C4-2B (cell line): ENCODE data around the gene RNF39.

Source experiments
- H3K27ac ChIP-seq: fragments of 450-650 bp; 2 replicates; pipeline ENCODE4 v1.5.1; 2017
- ZFX ChIP-seq: fragments of 450-650 bp; IDR thresholded peaks from 2 replicates; pipeline ENCODE4 v1.6.1; 2017
- TF ChIP-seq, protein P1 (sequence below): fragments of 450-650 bp; conservative IDR thresholded peaks from 2 replicates; pipeline ENCODE4 v1.5.1; 2017; ENCODE audit warnings: mild to moderate bottlenecking

Gene RNF39

DNA sequence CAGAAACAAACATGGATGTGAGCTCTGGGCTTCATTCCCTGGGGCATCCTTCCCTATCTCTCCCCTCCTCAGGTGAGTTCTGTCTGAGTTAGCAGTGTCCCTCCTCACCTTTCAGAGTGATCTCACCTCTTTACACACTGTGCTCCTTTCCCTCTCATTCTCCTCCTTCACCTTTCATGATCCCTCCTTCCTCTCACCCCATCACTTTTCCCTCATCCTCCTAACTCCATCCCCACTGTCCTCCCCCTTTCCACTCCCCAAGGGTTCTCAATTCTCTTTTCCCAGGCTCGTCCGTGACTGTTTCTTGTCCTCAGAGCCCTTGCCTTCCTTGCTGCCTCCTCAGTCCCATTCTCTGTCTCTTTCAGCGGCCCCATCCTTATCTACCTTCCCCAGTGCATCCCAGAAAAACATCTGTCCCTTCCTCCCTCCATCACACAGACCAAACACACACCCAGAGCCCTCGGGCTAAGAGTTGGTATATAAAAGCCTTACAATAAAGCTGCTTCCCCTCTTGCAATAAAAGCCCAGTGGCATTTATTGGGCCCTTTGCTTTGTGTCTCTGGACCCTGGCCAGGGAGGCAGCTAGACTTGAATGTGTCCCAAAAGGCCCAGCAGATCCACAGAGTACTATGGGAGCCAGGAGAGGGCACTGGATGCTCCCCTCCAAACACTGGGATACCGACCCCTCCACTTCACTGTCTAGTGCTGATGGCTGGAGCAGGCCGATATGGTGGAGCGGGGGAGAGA lies 1.9 kb downstream of the RNF39 start:
- no peak for TF ChIP-seq ZFX
- TF ChIP-seq, protein P1, sequence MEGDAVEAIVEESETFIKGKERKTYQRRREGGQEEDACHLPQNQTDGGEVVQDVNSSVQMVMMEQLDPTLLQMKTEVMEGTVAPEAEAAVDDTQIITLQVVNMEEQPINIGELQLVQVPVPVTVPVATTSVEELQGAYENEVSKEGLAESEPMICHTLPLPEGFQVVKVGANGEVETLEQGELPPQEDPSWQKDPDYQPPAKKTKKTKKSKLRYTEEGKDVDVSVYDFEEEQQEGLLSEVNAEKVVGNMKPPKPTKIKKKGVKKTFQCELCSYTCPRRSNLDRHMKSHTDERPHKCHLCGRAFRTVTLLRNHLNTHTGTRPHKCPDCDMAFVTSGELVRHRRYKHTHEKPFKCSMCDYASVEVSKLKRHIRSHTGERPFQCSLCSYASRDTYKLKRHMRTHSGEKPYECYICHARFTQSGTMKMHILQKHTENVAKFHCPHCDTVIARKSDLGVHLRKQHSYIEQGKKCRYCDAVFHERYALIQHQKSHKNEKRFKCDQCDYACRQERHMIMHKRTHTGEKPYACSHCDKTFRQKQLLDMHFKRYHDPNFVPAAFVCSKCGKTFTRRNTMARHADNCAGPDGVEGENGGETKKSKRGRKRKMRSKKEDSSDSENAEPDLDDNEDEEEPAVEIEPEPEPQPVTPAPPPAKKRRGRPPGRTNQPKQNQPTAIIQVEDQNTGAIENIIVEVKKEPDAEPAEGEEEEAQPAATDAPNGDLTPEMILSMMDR = no peak
- no peak overlapping the region for H3K27ac ChIP-seq

- TF ChIP-seq, protein P1 = no peak
- no peak for TF ChIP-seq ZFX
- H3K27ac ChIP-seq = no peak overlapping the region
These were observed 3.7 kb downstream of the RNF39 start for GRCh38 chr6:30071858-30072257.

GRCh38 chr6:30071081-30071818 lies 4.3 kb downstream of the RNF39 start:
- no peak for TF ChIP-seq ZFX
- TF ChIP-seq, protein P1 = no peak
- H3K27ac ChIP-seq = no peak overlapping the region

- peak overlapping the region; percentile 71 for H3K27ac ChIP-seq
These were observed 8.0 kb downstream of the RNF39 start for GRCh38 chr6:30067460-30068139.

GRCh38 chr6:30066577-30067459 lies 8.8 kb downstream of the RNF39 start, which contains the start of gene PPP1R11:
PPP1R11 (plus strand) TSS chr6:30067198; CDS start chr6:30067411, 213 bp downstream.
- TF ChIP-seq, protein P1 = no peak
- no peak for TF ChIP-seq ZFX
- H3K27ac ChIP-seq = peak within 1 kb of the TSS; percentile 71

More at GRCh38 chr6:30067460-30068139, 8.0 kb downstream of the RNF39 start:
- TF ChIP-seq, protein P1 = no peak
- no peak for TF ChIP-seq ZFX

DNA sequence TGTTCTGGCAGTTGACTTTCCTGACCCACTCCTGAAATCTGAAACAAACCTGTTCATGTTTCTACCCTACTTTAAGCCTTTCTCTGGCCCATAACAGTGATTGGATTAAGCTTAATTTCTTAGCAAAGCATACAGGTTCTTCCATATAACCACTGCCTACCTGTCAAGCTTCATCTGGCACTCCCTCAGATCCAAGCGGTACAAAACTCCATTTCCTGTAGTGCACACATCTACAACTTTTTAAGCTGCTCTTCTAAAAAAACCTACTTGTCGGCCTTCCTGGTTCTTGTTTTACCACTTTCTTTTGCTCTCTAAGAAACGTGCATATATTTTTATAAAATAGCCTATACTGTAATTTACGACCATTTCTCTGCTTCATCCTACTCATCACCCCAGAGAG lies 9.5 kb downstream of the RNF39 start:
- TF ChIP-seq, protein P1 = no peak
- TF ChIP-seq ZFX = no peak
- peak overlapping the region; percentile 71 for H3K27ac ChIP-seq
